Measurements from ENCODE around the gene RENBP.

The RENBP gene

GRCh38 chrX:153917869-153918268, 26.6 kb downstream of the RENBP start:
- no peak for DNase-seq (ENCODE audit: low read depth)

- DNase-seq (ENCODE audit: low read depth) = no peak
Measured at GRCh38 chrX:153913701-153914100, 30.7 kb downstream of the RENBP start.

GRCh38 chrX:153913211-153913610, 31.2 kb downstream of the RENBP start:
- DNase-seq (ENCODE audit: low read depth) = no peak

GRCh38 chrX:153911798-153912197, 32.6 kb downstream of the RENBP start:
- no peak for DNase-seq (ENCODE audit: low read depth)

GRCh38 chrX:153910446-153910845, 34.0 kb downstream of the RENBP start:
- DNase-seq (ENCODE audit: low read depth) = no peak

- DNase-seq (ENCODE audit: low read depth) = no peak
Measured at GRCh38 chrX:153909980-153910360, 34.5 kb downstream of the RENBP start.

GRCh38 chrX:153909024-153909979, 35.1 kb downstream of the RENBP start:
- no peak for DNase-seq (ENCODE audit: low read depth)

GRCh38 chrX:153908219-153908860, 36.1 kb downstream of the RENBP start:
- DNase-seq (ENCODE audit: low read depth) = no peak

- no peak for DNase-seq (ENCODE audit: low read depth)
Measured at GRCh38 chrX:153907456-153907855, 37.0 kb downstream of the RENBP start.

GRCh38 chrX:153906126-153906917, 38.1 kb downstream of the RENBP start:
- DNase-seq (ENCODE audit: low read depth) = no peak

GRCh38 chrX:153905481-153906095, 38.9 kb downstream of the RENBP start:
- DNase-seq (ENCODE audit: low read depth) = no peak

- no peak for DNase-seq (ENCODE audit: low read depth)
Measured at GRCh38 chrX:153903991-153904957, 40.2 kb downstream of the RENBP start, which contains the start of gene AVPR2. Gene AVPR2, plus strand, starts transcription at chrX:153904673. Its CDS starts 473 bp downstream, at chrX:153905146.

- DNase-seq (ENCODE audit: low read depth) = no peak
Measured at GRCh38 chrX:153903238-153903980, 41.0 kb downstream of the RENBP start.

- no peak for DNase-seq (ENCODE audit: low read depth)
Measured at GRCh38 chrX:153902385-153902784, 42.1 kb downstream of the RENBP start.

- DNase-seq (ENCODE audit: low read depth) = no peak
Measured at GRCh38 chrX:153901753-153902140, 42.7 kb downstream of the RENBP start.

GRCh38 chrX:153900831-153901752, 43.4 kb downstream of the RENBP start:
- peak; percentile 66 for DNase-seq (ENCODE audit: low read depth)

GRCh38 chrX:153897899-153898298, 46.5 kb downstream of the RENBP start:
- no peak for DNase-seq (ENCODE audit: low read depth)

- DNase-seq (ENCODE audit: low read depth) = no peak
Measured at GRCh38 chrX:153889123-153889522, 55.3 kb downstream of the RENBP start.

GRCh38 chrX:153888344-153888743, 56.1 kb downstream of the RENBP start:
- no peak for DNase-seq (ENCODE audit: low read depth)

Data from GM04504 (cell line).